Measurements from ENCODE around the gene TPM4.

TPM4 gene

DNA sequence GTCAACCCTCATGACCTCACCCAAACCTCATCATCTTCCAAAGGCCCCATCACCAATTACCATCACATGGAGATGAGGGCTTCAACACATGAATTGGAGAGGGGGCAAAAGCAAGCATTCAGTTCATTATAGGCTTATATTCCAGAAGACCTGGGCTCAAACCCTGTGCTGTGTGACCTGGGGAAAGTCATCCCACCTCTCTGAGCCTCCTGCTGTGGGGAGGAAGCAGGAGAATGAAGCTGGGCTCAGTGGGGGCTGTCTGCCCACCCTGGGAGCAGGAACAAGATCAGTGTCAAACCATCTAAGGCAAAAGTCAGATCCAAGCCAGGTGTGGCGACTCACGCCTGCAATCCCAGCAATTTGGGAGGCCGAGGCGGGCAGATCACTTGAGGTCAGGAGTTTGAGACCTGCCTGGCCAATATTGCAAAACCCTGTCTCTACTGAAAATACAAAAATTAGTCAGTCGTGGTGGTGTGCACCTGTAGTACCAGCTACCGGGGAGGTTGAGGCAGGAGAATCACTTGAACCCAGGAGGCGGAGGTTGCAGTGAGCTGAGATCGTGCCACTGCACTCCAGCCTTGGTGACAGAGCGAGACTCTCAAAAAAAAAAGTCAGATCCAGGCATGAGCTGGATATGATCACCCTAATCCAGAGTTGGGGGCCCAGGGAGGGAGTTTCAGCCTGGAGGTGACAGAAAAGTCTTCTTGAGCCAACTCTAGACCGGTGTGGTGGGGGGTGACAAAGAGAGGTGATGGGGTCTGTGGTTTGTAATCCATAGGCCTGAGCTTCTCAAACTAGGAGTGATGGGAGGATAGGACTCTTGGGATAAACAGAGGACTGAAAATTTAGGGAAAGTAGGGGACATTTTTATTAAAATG is 1.6 kb upstream of the TPM4 start:
- no peak for DNase-seq

DNA sequence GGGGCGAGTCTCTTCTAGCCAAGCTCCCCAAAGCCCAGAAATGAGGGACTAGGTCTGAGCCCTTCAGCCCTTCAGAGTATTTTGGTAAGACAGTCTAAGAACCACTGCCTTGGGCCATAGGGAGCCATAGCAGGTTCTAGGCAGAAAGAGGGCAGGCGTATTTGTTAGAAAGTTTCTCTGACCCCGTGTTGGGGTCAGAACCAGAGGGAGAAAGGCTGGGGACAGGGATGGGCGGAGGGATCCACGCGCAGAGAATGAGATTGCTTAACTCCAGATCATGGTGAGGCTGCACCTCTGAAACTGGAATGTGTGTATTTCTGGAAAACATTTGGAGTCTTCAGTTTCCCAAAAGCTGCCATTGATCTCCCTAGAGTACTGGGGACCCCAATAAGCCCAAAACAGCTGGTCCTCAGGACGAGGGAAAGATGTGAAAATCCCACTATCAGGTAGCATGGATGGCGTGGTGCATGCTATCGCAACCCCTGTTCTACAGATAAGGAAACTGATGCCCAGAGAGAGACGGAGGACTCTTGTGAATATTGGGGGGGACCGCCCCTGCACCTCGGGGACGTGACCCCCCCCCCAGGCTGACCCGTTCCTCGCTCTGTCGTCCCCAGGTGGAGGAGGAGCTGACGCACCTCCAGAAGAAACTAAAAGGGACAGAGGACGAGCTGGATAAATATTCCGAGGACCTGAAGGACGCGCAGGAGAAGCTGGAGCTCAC is 703 bp upstream of the TPM4 start:
- DNase-seq, result no peak

DNA sequence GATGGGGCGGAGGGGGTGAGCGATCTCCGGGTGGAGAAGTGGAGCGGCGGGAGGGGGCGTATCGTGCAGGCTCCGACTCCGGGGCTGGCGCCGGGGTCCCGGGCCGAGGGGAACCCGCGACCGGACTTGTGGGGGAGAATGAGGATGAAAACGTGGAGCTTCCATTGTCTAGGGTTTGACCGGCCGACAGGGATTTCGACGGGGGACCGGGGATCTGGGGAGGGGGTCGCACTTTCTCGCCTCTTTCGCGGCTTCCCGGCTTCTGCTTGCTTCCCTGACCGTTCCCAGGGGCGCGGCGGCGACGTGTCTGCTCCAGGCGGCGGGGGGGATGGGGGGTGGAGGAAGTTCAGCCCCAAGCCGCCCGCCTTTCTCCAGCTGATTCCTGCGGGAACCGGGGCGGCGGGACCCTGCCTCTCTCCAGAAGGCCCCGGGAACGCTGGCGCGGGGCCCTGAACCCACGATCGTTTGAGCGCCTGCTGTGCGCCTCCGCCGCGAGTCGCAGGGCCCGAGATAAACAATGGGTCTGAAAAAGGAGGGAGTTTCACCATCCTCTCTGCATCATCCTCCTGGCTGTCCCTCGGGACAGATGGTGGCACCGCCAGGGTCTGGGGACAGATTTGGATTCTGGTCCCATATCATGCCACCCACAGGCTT is 790 bp downstream of the TPM4 start:
- no peak for DNase-seq

DNA sequence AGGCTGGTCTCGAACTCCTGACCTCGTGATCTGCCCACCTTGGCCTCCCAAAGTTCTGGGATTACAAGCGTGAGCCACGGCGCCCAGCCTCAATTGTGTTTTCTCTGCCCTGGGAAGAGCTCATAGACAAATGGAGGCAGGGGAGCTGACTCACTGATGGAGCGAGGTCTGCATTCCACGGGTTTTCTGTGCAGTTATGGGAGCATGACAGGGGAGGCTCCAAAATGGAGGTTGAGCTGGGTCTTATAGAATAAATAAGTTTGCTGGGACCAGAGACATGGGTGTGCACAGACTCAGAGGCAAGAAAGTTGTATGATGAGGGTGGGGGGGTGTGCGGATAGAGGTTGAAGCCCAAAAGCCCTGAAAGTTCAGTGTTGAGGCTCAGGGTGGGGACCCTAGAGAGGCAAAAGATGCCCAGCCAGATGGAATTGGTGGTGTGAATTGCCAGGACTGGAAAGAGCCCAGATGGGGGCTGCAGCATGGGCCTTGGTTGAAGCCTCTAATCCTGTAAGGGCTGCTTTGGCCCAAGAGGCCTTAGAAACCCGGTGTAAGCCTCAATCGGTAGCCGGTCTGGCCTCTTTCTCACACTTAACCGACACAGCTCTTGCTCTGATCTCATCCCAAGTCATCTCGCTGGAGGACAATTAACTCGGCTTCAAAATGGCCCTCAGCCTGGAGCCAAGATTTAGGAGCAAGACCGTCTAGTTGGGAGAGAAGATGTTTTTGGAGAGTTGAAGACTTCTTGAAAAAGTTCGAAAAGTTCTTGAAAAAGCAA is 1.9 kb downstream of the TPM4 start:
- peak; percentile 36 for DNase-seq

DNA sequence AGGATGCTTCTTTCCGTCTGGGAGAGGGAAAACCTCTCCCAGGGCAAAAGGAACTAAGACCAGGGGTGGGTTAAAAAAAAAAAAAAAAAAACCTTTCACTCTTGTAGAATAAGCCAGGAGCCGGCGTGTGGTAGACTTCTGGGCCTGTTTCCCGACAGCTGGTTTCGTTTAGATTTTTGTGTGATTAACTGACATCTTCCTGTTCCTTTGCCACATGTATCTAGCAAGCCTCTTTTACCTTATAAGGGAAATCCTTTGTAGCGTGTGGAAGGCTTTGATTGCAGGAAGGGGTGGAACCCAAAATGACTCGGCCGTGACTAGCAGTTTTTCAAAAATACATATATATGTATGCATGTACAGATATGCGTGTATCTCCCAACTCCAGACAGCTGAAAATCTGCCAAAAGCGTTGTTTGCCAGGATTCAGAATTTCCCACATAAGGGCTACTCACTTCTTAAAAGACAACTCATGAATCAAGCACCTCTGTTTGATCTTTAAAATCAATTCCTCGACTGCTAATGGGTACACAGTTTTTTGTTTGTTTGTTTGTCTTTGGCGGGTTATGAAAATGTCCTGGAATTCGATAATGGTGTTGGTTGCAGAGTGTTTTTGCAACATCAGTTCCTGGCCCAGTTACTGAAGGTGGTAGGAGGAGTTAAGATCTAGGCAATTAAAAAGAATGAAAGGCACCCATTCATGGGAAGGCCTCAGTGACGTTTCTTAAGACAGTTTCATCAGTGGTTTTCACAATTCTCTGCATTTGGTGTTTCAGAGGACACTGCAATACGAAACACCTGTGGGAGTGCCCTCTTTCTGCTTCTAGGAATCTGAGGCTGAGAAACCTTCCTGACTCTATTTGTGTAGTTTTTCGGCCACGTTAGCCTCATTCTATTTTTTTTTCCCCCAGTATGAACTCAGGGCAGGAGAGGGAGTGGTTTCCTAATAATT is 2.7 kb downstream of the TPM4 start:
- peak; percentile 90 for DNase-seq

DNA sequence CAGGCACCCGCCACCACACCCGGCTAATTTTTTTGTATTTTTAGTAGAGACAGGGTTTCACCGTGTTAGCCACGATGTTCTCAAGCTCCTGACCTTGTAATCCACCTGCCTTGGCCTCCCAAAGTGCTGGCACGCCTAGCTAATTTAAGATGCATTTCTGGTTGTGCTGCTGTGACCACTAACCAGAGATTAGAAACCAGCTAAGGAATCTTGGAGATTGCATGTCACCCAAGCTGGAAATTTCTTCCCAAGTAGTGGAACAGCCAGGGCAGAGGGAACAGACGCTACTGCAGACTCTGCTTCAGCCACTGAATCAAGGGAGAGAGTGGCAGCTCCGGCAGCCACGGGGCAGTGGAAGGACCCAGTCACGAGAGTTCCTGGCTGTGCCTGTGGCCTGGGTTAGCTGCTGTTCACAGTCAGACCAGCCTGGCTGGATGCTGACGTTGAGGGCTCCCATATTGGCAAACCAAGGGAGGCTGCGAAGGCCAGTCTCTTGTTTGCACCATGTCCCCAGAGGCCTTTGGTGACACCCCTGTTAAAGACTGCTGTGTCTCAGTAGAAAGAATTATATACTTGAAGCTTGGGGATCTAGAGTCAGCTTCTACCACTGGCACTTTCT is 7.9 kb downstream of the TPM4 start:
- no peak for DNase-seq

DNA sequence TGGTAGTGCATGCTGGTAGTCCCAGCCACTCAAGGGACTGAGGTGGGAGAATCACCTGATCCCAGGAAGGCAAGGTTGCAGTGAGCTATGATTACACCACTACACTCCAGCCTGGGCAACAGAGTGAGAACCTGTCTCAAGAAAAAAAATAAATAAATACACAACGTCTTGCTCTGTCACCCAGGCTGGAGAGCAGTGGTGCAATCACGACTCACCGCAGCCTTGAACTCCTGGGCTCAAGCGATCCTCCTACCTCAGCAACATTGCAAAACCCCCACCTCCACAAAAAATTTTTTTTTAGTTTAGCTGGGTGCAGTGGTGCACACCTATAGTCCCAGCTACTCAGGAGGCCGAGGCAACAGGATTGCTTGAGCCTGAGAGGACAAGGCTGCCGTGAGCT is 8.8 kb downstream of the TPM4 start:
- peak; percentile 13 for DNase-seq

DNA sequence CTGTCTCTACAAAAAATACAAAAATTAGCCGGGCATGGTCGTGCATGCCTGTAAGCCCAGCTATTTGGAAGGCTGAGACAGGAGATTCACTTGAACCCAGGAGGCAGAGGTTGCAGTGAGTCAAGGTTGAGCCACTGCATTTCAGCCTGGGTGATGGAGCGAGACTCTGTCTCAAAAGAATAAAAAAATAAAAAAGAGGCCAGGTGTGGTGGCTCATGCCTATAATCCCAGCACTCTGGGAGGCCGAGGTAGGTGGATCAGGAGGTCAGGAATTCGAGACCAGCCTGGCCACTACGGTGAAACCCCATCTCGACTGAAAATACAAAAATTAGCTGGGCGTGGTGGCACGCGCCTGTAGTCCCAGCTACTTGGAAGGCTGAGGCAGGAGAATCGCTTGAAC is 11.1 kb downstream of the TPM4 start:
- DNase-seq, result peak; percentile 35

DNA sequence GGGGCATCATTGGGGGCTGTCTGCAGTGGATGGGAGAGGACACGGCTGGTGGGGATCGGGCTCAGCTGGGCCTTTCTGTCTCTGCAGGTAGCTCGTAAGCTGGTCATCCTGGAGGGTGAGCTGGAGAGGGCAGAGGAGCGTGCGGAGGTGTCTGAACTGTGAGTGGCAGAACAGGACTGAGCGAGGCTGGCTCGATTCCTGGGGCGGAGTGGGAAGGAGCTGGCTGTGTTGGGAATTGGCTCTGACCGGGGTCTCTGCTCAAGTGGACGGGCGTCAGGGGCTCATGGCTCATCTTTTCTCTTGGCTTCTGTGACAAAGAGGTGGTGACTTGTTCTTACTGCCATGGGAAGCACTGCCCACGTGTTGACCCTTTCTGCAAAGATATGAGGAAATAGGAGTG is 11.6 kb downstream of the TPM4 start:
- no peak for DNase-seq

DNA sequence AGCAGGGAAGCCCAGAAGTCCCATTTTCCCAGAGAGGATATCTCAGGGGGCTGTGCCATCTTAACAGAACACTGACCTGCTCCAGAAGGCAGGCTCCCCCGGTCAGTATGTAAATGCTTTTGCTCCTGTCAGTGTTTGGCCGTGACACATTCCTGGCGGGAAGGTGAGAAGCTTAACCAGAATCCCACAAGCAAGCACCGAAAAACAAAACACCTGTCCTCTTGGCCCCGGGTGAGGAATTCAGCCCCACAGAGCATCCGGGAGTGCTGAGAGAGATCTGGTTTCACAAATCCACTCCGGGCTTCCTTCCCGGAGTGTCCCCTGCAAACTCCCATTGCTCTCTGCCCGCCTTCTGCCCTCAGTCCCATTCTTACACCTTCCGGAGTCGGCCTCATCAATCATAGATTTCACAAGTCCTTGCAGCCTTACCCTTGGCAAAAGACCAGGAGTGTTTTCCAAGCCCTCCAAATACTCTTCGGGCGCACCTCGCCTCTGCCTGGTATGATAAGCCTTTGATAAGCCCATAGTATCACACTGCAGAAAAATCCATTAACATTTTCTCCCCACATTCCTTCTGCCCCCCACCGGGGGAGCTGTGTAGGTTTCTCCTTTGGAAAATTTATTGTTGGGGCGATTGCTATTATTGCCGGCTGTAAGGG is 12.2 kb downstream of the TPM4 start:
- no peak for DNase-seq

DNA sequence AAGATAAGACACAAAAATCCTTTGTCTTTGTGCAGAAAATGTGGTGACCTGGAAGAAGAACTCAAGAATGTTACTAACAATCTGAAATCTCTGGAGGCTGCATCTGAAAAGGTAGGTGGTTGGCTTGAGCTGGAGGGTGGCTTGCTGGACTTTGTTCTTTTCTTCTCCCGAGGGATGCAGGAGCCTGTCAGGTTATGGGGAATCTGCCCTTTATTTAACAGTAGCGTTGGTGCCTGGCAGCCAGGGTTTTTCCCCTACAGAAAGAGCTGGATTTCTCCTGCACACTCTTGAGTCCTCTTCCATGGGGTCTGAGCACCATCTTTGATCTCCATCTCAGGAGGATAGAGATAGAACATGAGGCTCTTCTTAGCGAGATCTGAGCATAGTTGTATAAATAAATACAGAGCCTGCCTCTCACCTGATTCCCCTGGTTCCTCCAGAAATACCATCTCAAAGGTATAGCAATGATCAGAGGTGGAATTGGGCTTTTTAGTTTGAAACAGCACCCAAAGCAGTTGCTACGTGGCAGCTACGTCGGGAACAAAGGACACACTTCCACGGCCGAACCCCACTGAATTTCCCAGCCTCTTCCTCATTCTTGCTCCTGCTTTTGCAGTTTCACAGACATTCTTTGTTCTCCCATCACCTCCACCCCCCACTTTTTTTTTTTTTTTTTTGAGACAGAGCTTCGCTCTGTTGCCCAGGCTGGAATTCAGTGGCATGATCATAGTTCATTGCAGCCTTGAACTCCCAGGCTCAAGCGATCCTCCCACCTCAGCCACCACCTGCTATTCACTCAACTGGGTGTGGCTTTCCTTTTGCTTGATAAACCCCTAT is 12.9 kb downstream of the TPM4 start:
- peak; percentile 68 for DNase-seq

DNA sequence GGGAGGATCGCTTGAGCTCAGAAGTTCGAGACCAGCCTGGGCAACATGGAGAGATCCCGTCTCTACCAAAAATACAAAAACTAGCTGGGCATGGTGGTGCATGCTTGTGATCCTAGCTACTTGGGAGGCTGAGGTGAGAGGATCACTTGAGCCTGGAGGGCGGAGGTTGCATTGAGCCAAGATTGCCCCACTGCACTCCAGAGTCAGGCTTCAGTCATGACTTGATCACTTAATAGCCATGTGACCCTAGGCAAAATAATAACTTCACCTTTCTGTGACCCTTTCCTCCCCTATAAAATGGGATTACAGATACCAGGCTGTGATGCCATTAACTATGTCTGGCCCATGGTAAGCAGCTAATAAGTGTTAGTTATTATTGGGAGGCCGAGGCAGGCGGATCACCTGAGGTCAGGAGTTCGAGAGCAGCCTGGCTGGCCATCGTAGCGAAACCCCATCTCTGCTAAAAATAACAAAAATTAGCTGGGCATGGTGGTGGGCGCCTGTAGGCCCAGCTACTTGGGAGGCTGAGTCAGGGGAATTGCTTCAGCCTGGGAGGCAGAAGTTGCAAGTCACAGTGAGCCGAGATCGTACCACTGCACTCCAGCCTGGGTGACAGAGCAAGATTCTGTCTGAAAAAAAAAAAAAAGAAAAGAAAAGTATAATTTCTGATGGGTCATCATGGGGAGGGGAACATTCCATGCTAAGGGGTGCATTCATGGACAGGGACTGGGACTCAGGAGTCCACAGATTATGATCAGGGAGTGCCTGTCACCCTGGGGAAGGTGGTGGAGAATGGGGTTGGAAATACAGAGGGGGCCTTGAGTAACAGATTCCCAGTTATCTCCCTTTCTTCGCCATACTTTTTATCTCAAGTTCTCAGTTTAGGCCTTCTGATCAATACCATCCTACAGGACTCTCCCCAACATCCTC is 15.5 kb downstream of the TPM4 start:
- no peak for DNase-seq

DNA sequence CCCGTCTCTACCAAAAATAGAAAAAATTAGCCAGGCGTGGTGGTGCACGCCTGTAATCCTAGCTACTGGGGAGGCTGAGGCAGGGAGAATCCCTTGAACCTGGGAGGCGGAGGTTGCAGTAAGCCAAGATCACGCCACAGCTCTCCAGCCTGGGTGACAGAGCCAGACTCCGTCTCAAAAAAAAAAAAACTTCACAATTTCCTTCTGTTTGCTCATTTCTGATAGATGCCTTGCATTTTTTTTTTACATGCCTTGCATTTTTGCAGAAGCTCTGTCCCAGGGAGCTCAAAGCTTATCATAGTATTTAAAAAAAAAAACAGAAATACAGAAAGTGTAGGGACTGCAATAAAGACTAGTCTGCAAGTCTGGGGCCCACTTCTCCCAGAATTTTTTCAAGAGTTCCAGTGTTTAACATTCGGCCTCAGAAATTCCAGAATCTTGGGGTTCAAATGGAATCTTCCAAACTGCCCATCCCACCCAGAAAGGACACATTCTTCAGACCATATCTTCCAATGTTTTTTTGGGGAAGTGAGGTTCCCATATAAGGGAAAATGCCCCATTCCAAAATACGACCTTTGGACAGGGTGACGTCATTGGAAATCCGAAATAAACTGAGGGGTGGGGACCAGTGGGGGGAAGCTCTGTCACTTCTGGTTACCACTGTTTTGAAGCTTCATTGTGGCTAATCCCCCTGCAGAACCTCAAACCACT is 18.2 kb downstream of the TPM4 start:
- no peak for DNase-seq

DNA sequence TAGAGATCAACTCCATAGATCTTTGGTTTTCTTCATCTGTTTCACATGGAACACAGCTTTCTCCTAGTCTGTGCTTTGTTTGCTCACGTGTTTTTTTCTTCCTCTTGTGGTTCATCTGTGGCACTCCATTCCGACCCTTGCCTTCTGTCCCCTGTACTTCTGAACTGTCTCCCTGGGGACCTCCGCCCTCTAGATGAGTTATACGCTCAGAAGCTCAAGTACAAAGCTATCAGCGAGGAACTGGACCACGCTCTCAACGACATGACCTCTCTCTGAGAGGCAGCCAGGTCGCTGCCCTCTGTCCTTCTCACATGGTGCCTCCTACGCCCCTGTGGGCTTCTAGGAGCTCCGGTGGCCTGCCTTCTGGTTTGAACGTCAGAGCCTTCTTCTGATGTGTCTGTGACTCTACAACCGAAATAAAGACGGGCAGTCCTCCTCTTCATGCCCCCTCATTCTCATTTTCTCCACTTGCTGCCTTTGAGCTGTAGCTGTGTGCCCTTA is 18.8 kb downstream of the TPM4 start:
- no peak for DNase-seq

DNA sequence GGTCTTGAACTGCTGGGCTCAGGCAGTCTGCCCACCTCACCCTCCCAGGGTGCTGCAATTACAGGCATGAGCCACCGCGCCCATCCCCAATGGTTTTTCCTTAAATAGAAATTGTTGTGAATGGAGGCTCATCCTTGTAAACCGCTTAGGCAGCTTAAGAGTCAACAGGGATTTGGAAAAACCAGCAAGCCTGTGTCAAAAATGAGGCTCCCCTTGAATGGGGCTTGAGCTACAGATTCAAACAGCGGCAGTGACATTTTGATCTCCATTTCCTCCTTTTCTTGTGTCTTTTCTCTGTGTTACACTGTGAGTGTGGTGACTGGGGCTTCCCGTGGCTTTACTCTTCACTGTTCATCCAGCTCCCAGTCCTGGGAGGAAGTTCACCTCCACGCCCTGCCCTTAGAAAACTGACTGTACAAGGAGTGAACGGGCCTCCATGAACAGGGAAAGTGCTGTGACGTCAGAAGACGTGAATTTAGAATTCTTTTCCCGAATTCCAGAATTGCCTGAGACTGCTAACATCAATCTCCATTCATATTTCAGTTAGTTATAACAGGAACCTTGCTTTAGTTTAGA is 20.1 kb downstream of the TPM4 start:
- DNase-seq, result no peak

DNA sequence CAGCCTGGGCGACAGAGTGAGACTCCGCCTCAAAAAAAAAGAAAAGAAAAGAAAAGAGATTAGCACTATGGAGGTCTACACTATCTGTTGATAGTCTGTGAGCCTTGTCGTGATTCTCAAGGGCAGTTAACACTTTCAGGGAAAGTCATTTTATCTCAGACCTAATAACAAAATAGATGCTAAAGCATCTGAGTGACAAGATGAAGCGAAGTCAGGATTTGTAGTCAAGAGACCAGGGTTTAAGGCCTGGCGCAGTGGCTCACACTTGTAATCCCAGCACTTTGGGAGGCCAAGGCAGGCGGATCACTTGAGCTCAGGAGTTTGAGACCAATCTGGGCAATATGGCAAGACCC is 22.1 kb downstream of the TPM4 start:
- DNase-seq, result no peak

DNA sequence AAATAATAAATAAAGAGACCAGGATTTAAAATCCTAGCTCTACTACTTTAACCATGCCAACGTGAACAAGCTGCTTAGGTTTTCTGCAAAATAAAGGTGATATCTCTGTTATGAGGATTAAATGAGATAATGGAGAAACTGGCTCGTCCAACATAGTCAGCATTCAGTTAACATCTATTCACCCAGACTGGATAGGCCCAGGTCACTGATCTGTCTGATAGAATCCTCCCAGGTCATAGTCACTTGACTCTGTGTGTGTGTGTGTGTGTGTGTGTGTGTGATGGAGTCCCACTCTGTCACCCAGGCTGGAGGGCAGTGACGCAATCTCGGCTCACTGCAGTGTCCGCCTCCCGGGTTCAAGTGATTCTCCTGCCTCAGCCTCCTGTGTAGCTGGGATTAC is 22.5 kb downstream of the TPM4 start:
- DNase-seq, result no peak
